ENCODE data around the gene UBASH3B. TPM values are rescaled to one million over a fixed set of nuclear protein-coding genes. Genes with fewer than 3 reads are reported as not detected.

UBASH3B gene
- total RNA-seq, 4 donors from 2014 or later: 4.2 to 41.2 (median 24.4) TPM

DNA sequence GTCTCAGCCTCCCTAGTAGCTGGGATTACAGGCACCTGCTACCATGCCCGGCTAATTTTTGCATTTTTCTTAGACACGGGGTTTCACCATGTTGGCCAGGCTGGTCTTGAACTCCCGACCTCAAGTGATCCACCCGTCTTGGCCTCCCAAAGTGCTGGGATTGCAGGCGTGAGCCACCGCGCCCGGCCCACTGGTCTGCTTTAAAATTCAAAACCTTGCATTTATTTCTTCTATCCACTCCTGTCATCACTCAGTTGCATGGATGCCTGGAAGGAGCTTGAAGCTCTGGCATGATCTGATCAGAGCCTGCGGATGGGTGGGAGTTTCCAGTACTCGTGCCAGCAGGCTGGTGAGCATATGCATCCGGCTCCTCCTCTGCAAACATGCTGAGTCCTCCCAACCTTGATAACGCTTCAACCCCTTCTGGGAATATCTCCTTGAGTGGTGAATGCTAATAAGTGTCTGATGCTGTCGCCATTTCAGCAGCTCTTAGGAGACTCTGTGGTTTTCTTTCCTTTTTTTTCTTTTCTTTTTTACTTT, 39.6 kb downstream of the UBASH3B start:
- no peak overlapping the region for H3K27ac ChIP-seq
- no peaks in the 10 kb centered on the region for H3K27me3 ChIP-seq
- WGBS: 82% methylated on average over 13 of the region's 13 CpGs
- no peaks in the 10 kb centered on the region for H3K36me3 ChIP-seq
- peaks cover 5% of the 10 kb centered on the region for H3K4me1 ChIP-seq
- TF ChIP-seq EP300 (IDR thresholded peaks at IDR 0.05): no peak
- TF ChIP-seq POLR2AphosphoS5 (IDR thresholded peaks at IDR 0.05): no peak
- TF ChIP-seq POLR2A (IDR thresholded peaks at IDR 0.05): no peak
- TF ChIP-seq, protein P1, sequence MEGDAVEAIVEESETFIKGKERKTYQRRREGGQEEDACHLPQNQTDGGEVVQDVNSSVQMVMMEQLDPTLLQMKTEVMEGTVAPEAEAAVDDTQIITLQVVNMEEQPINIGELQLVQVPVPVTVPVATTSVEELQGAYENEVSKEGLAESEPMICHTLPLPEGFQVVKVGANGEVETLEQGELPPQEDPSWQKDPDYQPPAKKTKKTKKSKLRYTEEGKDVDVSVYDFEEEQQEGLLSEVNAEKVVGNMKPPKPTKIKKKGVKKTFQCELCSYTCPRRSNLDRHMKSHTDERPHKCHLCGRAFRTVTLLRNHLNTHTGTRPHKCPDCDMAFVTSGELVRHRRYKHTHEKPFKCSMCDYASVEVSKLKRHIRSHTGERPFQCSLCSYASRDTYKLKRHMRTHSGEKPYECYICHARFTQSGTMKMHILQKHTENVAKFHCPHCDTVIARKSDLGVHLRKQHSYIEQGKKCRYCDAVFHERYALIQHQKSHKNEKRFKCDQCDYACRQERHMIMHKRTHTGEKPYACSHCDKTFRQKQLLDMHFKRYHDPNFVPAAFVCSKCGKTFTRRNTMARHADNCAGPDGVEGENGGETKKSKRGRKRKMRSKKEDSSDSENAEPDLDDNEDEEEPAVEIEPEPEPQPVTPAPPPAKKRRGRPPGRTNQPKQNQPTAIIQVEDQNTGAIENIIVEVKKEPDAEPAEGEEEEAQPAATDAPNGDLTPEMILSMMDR (IDR thresholded peaks at IDR 0.05): no peak
- DNase-seq (ENCODE audit: low spot score in 2 of 2): no peak
- no peaks in the 10 kb centered on the region for H3K9me3 ChIP-seq
- no peak overlapping the region for H3K4me3 ChIP-seq

DNA sequence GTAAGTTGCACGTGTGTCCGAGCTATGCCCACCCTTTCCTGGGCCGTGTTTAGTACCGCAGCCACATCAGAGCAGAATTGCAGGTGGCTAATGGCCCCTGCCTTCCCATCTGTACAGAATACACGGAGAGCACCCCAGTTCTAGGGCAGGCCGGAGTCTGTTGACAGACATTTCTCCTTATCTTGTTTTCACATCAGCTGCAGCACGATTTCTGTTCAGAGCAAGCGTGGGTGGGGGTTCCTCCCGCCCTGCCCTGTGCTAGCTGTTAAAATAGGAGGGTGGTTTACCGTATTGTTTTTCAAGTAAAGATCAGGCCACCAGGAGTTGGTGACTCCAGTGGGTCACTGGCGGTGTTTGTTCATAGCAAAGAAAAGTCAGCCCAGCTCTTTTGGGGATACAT, 41.1 kb downstream of the UBASH3B start:
- H3K36me3 ChIP-seq: no peaks in the 10 kb centered on the region
- 63% methylated on average over 11 of the region's 11 CpGs for WGBS
- no peaks in the 10 kb centered on the region for H3K27me3 ChIP-seq
- TF ChIP-seq EP300 (IDR thresholded peaks at IDR 0.05) (no peak), POLR2A (IDR thresholded peaks at IDR 0.05) (no peak), POLR2AphosphoS5 (IDR thresholded peaks at IDR 0.05) (no peak)
- TF ChIP-seq, protein P1 (IDR thresholded peaks at IDR 0.05): no peak
- no peak overlapping the region for H3K4me3 ChIP-seq
- no peaks in the 10 kb centered on the region for H3K9me3 ChIP-seq
- no peak for DNase-seq (ENCODE audit: low spot score in 2 of 2)
- no peak overlapping the region for H3K27ac ChIP-seq
- H3K4me1 ChIP-seq: peaks cover 3% of the 10 kb centered on the region

DNA sequence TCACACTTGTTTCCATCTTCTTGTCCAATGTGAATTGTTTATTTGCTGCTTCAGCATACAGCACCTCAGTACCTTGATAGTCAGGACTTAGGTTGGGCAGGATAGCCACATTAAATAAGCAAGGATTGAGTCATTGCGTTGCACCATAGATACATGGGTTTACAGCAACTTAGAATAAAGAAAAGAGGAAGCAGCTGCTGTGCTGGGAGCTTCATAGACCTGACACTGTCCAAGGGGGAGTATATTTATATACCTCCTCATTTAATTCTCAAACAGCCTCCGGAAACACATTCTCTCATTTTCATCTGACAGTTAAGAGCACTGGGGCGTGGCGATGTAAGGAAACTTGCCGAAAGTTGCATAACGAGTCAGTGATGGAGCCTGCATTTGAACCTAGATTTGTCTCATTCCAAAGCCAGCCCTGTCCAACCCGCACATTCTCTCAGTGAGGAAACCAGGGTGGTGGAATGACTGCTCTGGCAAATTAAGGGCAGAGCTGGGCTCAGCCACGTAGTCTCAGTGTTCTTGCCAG, 42.2 kb downstream of the UBASH3B start:
- no peak overlapping the region for H3K4me3 ChIP-seq
- no peaks in the 10 kb centered on the region for H3K27me3 ChIP-seq
- H3K9me3 ChIP-seq: no peaks in the 10 kb centered on the region
- WGBS: 36% methylated on average over 8 of the region's 8 CpGs
- H3K36me3 ChIP-seq: no peaks in the 10 kb centered on the region
- TF ChIP-seq POLR2A (IDR thresholded peaks at IDR 0.05) (no peak), EP300 (IDR thresholded peaks at IDR 0.05) (no peak), POLR2AphosphoS5 (IDR thresholded peaks at IDR 0.05) (no peak)
- TF ChIP-seq, protein P1 (IDR thresholded peaks at IDR 0.05): no peak
- DNase-seq (ENCODE audit: low spot score in 2 of 2): no peak
- H3K27ac ChIP-seq: no peak overlapping the region
- H3K4me1 ChIP-seq: no peaks in the 10 kb centered on the region

DNA sequence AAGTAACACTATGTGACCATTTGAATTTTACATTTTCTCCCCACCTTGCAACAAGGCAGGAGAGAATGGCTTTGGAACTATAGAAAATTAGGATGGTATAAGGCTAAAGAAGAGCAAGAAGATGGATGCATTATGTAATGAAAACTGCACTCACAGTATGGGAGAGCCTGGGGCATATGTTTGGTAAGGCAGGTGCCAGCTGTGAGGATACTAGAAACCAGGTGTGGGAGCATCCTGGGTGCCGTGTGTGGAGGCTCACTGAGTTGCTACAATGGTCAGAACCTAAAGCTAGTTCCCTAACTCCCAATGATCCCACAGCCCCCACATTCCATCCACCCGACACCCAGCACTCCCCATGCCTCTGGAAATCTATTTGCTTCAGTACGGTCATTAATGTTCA, 42.9 kb downstream of the UBASH3B start:
- Histone ChIP-seq H3K4me1 (no peaks in the 10 kb centered on the region), H3K27ac (no peak overlapping the region), H3K36me3 (no peaks in the 10 kb centered on the region), H3K4me3 (no peak overlapping the region), H3K27me3 (no peaks in the 10 kb centered on the region), H3K9me3 (no peaks in the 10 kb centered on the region)
- no peak for DNase-seq (ENCODE audit: low spot score in 2 of 2)
- TF ChIP-seq, protein P1 (IDR thresholded peaks at IDR 0.05): no peak
- TF ChIP-seq EP300 (IDR thresholded peaks at IDR 0.05): no peak
- TF ChIP-seq POLR2A (IDR thresholded peaks at IDR 0.05): no peak
- TF ChIP-seq POLR2AphosphoS5 (IDR thresholded peaks at IDR 0.05): no peak
- WGBS: 79% methylated on average over 3 of the region's 3 CpGs

DNA sequence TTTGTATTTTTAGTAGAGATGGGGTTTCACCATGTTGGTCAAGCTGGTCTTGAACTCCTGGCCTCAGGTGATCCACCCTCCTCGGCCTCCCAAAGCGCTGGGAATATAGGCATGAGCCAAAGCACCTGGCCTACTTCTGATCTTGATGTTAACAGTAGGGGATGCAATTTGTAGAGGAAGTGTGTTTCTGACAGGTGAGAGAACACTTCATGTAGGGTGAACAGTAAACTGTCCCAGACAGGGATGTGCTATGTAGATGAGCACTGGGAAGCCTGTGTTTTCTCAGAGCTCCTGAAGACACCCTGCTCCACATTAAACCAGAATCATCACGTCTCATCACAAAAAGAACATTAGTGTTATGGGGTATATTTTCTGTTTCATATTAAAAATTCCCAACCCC, 45.1 kb downstream of the UBASH3B start:
- no peak for TF ChIP-seq EP300 (IDR thresholded peaks at IDR 0.05)
- no peak for TF ChIP-seq POLR2AphosphoS5 (IDR thresholded peaks at IDR 0.05)
- TF ChIP-seq POLR2A (IDR thresholded peaks at IDR 0.05): no peak
- TF ChIP-seq, protein P1 (IDR thresholded peaks at IDR 0.05): no peak
- Histone ChIP-seq H3K27me3 (no peaks in the 10 kb centered on the region), H3K9me3 (no peaks in the 10 kb centered on the region), H3K4me1 (no peaks in the 10 kb centered on the region), H3K27ac (no peak overlapping the region), H3K4me3 (no peak overlapping the region), H3K36me3 (no peaks in the 10 kb centered on the region)
- WGBS: 90% methylated on average over 3 of the region's 3 CpGs
- DNase-seq (ENCODE audit: low spot score in 2 of 2): no peak

Data from suprapubic skin (tissue), 4 donors.